GM19239 (cell line): ENCODE measurements around the gene KCTD21.

Source experiments
- DNase-seq: peaks from one replicate; pipeline ENCODE4 v3.0.0; 2011; ENCODE audit warnings: low spot score; ENCODE audit not compliant: insufficient read length
- FAIRE-seq: peaks from 2 replicates; lab custom pipeline; 2011; peaks lifted over from hg19 to GRCh38; lab: Jason Lieb, UNC

KCTD21 gene

GRCh38 chr11:78219493-78220217 is 31.2 kb upstream of the KCTD21 start:
- no peak for FAIRE-seq
- DNase-seq, result no peak

DNA sequence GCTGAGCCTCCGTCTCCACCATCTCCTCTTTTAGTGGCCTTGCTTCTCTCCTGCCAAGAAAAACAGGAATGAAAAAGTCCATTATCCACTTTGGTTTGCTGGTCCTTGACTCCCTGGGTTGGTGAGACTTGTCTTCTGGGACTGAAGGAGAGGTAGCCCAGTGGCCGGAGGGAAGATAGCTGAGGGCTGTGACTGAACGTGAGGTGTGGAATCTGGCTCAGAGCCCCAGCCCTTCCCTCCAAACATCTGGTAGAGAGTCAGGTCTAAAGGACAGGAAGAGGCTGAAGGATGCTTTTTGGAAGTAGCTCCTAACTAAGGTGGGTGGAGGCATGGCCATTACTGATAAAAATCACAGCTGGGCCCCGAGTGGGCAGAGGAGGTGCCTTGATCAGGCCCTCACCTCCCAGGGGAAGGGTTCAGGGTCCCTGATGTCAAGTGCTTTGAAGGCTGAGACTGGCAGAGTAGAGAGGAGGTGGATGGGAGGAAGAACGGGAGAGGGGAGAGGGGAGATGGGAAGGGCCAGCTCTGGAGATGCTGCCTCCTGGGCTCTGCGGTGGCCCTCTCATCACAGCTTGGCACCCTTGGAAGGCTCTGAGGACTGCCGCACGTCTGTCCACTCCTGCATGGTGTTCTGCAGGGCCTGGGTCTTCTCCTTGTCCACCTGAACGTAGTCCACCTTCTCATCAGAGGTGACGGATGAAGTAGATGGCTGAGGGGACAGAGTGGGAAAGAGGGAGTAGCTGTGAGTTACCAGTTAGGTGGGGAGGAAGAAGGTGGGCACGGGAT is 30.5 kb upstream of the KCTD21 start:
- no peak for FAIRE-seq

GRCh38 chr11:78217650-78218541 is 29.5 kb upstream of the KCTD21 start:
- DNase-seq (no peak), FAIRE-seq (no peak)

More for the DNA sequence above, 30.5 kb upstream of the KCTD21 start:
- DNase-seq, result no peak

DNA sequence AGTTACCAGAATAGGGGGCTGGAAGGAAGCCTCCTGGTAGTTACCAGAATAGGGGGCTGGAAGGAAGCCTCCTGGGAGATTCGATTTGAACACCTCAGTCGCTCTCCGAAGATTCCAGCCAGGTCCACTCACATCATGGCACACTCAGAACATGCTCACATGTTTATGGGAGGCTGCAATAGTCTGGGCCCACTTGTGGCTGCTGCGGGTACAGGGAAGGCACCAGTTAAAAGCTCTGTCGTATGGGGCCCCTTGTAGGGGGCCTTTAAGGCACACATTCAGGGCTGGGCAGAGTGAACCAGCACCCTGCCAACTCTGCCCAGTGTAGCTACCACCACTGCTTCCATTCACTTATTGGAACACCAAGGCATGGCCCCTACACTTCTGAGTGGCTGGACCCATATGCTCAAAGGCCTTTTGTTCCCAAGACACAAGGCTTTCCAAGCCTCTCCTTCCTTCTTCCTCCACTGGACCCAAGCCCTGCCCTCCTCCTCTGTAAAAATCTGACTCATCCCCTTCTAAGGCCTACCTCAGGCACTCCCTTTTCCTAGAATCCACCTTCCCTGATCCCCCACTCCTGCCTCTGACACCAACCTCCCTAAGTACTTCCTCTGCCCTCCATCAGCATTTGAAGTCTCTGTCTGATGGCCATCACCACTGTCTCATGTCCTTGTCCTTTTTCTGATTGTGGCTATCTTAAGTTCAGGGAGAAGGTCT is 28.3 kb upstream of the KCTD21 start:
- DNase-seq (no peak), FAIRE-seq (no peak)

- FAIRE-seq (no peak), DNase-seq (no peak)
Observed at GRCh38 chr11:78216021-78216420, 27.6 kb upstream of the KCTD21 start.

- no peak for FAIRE-seq
- DNase-seq, result no peak
Observed at GRCh38 chr11:78214331-78215194, 26.1 kb upstream of the KCTD21 start.

DNA sequence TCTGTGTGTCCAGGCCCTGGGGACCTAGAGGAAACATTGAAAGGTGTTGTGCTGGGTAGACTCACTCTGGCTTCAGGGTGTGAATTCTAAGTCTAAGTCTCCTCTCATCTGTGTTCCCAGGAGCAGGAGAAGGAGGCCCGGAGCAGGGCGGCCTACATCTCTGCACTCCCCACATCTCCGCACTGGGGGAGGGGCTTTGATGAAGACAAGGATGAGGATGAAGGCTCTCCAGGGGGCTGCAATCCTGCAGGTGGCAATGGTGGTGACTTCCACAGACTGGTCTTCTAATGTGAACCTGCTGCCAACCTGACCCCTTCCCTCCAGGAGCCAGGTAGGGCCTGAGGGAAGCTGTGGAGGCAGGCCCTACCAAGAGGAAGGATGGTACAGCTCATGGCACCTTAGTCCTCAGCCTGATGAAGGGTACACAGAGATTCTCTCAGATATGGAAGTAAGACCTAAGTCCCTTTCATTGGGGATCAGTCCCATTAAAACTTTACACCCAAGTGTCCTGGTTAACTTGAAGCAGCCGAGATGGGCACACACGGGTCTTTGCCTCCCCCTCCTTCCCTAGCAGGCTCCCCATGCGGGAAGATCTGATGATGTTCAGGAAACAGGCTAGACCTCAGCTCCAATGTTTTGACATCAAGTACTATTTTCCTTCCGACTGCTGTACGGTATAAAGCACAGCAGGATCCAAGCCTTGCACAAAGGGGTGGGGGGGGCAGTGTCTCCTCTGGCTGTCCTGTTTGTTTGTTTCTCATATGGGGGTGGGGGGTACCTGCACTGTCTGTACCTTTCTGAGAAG is 25.3 kb upstream of the KCTD21 start:
- DNase-seq (no peak), FAIRE-seq (no peak)

DNA sequence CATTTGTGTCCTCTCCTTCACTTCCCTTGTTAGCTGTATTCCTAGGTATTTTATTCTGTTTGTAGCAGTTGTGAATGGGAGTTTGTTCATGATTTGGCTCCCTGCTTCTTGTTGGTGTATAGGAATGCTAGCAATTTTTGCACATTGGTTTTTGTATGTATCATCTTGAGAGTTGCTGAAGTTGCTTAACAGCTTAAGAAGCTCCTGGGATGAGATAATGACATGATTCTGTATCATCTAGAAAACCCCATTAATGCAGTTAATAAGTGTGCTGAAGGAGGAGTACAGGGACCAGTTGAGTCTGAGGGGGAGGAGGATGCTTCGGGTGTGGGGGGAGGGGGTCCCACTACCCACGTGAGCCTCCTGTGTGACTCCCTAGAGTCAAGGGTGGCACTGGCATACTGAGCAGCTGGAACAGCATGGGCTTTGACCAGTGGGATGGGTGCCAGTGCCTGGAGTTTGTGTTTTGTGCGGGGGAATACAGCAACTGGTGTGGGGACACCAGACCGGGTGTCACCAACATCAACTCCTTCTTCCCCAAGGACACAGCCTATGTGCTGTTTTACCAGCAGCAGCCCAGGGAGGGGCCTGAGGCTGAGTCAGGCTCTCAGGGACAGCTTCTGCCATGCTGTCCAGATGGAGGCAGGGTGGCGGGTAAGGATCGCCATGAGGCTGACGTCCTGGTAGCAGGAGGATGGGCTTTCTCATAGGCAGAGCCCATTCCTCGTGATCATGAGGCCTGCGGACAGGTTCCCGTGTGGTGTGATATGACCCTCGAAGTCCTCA is 24.4 kb upstream of the KCTD21 start:
- FAIRE-seq (no peak), DNase-seq (no peak)

GRCh38 chr11:78211565-78211964 is 23.1 kb upstream of the KCTD21 start:
- DNase-seq (no peak), FAIRE-seq (no peak)

GRCh38 chr11:78210000-78210608 is 21.7 kb upstream of the KCTD21 start:
- no peak for FAIRE-seq
- no peak for DNase-seq

GRCh38 chr11:78209478-78209877 is 21.1 kb upstream of the KCTD21 start:
- DNase-seq, result no peak
- no peak for FAIRE-seq

DNA sequence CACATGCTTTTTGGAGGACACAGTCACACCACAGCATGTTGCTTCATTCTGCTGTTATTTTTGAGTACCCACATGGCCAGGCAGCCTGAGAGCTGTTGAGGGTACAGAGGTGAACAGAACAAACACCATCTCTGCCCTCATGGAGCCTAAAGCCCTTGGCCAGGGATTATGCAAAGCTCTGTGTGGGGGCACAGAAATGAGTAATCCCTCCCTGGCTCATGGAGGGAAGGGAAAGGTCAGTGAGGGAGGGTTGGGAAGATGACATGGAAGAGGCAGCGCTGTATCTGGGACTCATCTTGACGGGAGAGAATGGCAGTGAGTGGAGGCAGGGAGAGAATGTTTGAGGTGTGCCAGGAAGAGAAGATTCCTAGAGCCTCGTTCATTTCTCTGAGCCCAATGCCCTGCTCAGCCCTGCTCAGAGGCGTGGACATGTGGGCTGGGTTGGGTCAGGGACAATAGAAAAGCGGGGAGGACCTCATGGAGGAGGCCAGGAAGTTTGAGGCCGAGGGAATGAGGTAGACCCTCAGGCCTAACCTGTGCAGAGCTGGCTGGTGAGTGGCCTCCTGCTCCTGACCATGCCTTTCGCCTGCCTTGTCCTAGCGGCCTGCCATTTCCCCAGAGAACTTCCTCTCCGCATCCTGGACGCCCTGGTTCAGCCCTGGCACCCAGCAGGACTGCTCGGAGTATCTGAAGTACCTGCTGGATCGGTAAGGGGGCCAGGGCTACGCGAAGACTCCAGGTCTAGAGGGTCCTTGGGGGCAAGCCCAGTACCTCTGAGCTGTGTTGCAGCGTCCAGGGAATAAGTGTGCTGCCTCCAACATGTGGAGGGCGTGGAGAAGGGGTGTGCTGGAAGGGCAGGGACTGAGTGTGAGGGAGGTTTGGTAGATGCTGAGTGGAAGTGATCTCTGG is 20.1 kb upstream of the KCTD21 start:
- DNase-seq, result no peak
- FAIRE-seq, result no peak

- no peak for DNase-seq
- no peak for FAIRE-seq
Observed at GRCh38 chr11:78207532-78208256, 19.3 kb upstream of the KCTD21 start.

GRCh38 chr11:78205691-78206090 is 17.3 kb upstream of the KCTD21 start:
- DNase-seq, result no peak
- FAIRE-seq, result no peak

- DNase-seq (no peak), FAIRE-seq (no peak)
Observed at GRCh38 chr11:78205256-78205655, 16.8 kb upstream of the KCTD21 start.

DNA sequence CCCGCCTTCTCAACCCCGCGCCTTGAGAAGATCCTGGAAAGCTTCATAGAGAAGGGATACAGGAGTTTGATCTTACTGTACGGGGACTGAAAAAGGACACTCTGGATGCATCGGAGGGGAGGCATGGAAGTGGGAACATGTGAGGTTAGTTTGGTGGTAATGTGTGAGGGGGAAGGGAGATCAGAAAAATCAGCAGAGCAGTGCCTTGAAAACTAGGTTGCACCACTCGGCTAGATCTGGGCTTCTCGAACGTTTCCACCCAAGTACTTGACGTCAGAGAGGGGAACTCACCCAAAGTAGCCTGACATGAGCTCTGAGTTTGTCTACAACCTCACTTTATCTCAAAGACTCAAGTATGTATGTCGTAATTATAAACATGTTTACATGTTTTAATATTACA is 14.8 kb upstream of the KCTD21 start:
- DNase-seq (no peak), FAIRE-seq (no peak)
